SK-N-SH treated with all-trans-retinoic acid at 6 μM for 48 hours (cell line): ENCODE data around the gene TMEM235.

ENCODE experiments used
- ATAC-seq: fragments of 200-7000 bp; cut with Tn5 transposase; 3 replicates; pipeline ENCODE4 v1.9.1; 2020; ENCODE audit warnings: mild to moderate bottlenecking, moderate library complexity
- ARNTL ChIP-seq: fragments of 450-650 bp; formaldehyde crosslinking; IDR thresholded peaks from 2 replicates; pipeline ENCODE4 v1.5.0; 2020; ENCODE audit warnings: low read depth, mild to moderate bottlenecking, moderate library complexity, borderline replicate concordance
- CSDC2 ChIP-seq: fragments of 250-450 bp; sonication (Bioruptor Pico); IDR thresholded peaks from 2 replicates; pipeline ENCODE4 v1.5.0; 2020; ENCODE audit warnings: mild to moderate bottlenecking, moderate library complexity
- ESRRG ChIP-seq: fragments of 250-450 bp; sonication (Bioruptor Pico); IDR thresholded peaks from 2 replicates; pipeline ENCODE4 v1.6.1; 2021; ENCODE audit warnings: mild to moderate bottlenecking
- GLIS3 ChIP-seq: fragments of 250-450 bp; sonication (Bioruptor Pico); IDR thresholded peaks from 2 replicates; pipeline ENCODE4 v1.5.0; 2020; ENCODE audit warnings: mild to moderate bottlenecking, moderate library complexity
- ISL1 ChIP-seq: fragments of 250-450 bp; sonication (Bioruptor Pico); IDR thresholded peaks from 2 replicates; pipeline ENCODE4 v2.1.2; 2022; ENCODE audit warnings: mild to moderate bottlenecking, moderate library complexity
- PPARA ChIP-seq: fragments of 250-450 bp; sonication (Bioruptor Pico); IDR thresholded peaks from 2 replicates; pipeline ENCODE4 v1.5.0; 2020; ENCODE audit warnings: mild to moderate bottlenecking, borderline replicate concordance
- TCF4 ChIP-seq: fragments of 250-450 bp; sonication (Bioruptor Pico); IDR thresholded peaks from 2 replicates; pipeline ENCODE4 v1.8.0; 2021; ENCODE audit warnings: mild to moderate bottlenecking, moderate library complexity, borderline replicate concordance
- ZC3H10 ChIP-seq: fragments of 250-450 bp; sonication (Bioruptor Pico); IDR thresholded peaks from 2 replicates; pipeline ENCODE4 v1.5.1; 2021; ENCODE audit warnings: mild to moderate bottlenecking, moderate library complexity
- ZFP3 ChIP-seq: fragments of 250-450 bp; sonication (Bioruptor Pico); IDR thresholded peaks from 2 replicates; pipeline ENCODE4 v1.5.0; 2020; ENCODE audit warnings: mild to moderate bottlenecking, moderate library complexity
- ZFP30 ChIP-seq: fragments of 450-650 bp; formaldehyde crosslinking; IDR thresholded peaks from 2 replicates; pipeline ENCODE4 v1.5.0; 2022; ENCODE audit warnings: mild to moderate bottlenecking, moderate library complexity
- ZNF70 ChIP-seq: fragments of 450-650 bp; formaldehyde crosslinking; IDR thresholded peaks from 2 replicates; pipeline ENCODE4 v1.5.0; 2020; ENCODE audit warnings: mild to moderate bottlenecking, moderate library complexity
- ZNF8 ChIP-seq: fragments of 450-650 bp; formaldehyde crosslinking; IDR thresholded peaks from 2 replicates; pipeline ENCODE4 v1.5.0; 2020; ENCODE audit warnings: mild to moderate bottlenecking, moderate library complexity
- TF ChIP-seq, protein P1 (sequence below): fragments of 250-450 bp; sonication (Bioruptor Pico); IDR thresholded peaks from 2 replicates; pipeline ENCODE4 v1.5.0; 2020; ENCODE audit warnings: mild to moderate bottlenecking, moderate library complexity
- TF ChIP-seq, protein P2 (sequence below): fragments of 250-450 bp; sonication (Bioruptor Pico); IDR thresholded peaks from 2 replicates; pipeline ENCODE4 v1.8.0; 2021; ENCODE audit warnings: low read depth, mild to moderate bottlenecking, moderate library complexity, borderline replicate concordance
- TF ChIP-seq, protein P3 (sequence below): fragments of 250-450 bp; sonication (Bioruptor Pico); IDR thresholded peaks from 2 replicates; pipeline ENCODE4 v1.5.1; 2021; ENCODE audit warnings: mild to moderate bottlenecking, moderate library complexity

The TMEM235 gene

DNA sequence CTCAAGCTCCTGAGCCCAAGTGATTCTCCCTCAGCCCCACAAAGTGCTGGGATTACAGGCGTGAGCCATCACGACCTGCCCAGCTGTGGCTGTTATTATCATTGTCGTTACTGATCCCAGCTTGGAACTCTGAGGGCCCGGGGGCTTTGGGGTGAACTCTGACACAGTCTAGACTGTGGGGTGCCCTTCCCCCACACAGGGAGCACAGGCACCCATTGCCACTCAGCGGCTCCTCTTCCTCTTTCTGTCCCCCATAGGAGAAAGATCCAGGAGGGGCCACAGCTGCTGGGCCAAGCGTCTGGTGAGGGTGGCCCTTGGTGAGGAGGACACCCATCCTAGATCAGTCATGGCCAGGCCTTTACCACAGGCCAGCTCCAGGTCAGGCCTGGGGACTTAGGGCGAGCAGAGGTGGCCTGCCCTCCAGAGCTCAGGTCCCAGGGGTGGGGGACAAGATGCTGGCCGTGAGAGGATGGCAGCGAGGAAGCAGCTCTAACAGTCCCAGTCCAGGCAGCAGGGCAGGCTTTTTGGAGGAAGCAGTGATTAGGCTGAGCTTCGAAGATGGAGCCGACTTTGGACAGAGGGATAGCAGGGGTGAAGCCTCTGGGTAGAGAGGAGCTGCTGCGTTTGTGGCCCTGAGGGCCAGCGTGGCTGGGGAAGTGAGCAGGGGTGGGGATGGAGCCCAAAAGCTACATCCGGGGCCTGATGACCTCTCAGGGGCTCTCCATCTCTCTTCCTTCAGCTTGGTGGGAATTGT lies 24.7 kb downstream of the TMEM235 start:
- ATAC-seq, result no peak
- TF ChIP-seq, protein P1, sequence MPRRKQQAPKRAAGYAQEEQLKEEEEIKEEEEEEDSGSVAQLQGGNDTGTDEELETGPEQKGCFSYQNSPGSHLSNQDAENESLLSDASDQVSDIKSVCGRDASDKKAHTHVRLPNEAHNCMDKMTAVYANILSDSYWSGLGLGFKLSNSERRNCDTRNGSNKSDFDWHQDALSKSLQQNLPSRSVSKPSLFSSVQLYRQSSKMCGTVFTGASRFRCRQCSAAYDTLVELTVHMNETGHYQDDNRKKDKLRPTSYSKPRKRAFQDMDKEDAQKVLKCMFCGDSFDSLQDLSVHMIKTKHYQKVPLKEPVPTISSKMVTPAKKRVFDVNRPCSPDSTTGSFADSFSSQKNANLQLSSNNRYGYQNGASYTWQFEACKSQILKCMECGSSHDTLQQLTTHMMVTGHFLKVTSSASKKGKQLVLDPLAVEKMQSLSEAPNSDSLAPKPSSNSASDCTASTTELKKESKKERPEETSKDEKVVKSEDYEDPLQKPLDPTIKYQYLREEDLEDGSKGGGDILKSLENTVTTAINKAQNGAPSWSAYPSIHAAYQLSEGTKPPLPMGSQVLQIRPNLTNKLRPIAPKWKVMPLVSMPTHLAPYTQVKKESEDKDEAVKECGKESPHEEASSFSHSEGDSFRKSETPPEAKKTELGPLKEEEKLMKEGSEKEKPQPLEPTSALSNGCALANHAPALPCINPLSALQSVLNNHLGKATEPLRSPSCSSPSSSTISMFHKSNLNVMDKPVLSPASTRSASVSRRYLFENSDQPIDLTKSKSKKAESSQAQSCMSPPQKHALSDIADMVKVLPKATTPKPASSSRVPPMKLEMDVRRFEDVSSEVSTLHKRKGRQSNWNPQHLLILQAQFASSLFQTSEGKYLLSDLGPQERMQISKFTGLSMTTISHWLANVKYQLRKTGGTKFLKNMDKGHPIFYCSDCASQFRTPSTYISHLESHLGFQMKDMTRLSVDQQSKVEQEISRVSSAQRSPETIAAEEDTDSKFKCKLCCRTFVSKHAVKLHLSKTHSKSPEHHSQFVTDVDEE (CRISPR knock-in tag), result no peak
- TF ChIP-seq, protein P2, sequence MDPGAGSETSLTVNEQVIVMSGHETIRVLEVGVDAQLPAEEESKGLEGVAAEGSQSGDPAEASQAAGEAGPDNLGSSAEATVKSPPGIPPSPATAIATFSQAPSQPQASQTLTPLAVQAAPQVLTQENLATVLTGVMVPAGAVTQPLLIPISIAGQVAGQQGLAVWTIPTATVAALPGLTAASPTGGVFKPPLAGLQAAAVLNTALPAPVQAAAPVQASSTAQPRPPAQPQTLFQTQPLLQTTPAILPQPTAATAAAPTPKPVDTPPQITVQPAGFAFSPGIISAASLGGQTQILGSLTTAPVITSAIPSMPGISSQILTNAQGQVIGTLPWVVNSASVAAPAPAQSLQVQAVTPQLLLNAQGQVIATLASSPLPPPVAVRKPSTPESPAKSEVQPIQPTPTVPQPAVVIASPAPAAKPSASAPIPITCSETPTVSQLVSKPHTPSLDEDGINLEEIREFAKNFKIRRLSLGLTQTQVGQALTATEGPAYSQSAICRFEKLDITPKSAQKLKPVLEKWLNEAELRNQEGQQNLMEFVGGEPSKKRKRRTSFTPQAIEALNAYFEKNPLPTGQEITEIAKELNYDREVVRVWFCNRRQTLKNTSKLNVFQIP (CRISPR knock-in tag), result no peak
- TF ChIP-seq ZFP3 (CRISPR knock-in tag), result no peak
- TF ChIP-seq ZFP30, result no peak
- TF ChIP-seq ESRRG (CRISPR knock-in tag), result no peak

DNA sequence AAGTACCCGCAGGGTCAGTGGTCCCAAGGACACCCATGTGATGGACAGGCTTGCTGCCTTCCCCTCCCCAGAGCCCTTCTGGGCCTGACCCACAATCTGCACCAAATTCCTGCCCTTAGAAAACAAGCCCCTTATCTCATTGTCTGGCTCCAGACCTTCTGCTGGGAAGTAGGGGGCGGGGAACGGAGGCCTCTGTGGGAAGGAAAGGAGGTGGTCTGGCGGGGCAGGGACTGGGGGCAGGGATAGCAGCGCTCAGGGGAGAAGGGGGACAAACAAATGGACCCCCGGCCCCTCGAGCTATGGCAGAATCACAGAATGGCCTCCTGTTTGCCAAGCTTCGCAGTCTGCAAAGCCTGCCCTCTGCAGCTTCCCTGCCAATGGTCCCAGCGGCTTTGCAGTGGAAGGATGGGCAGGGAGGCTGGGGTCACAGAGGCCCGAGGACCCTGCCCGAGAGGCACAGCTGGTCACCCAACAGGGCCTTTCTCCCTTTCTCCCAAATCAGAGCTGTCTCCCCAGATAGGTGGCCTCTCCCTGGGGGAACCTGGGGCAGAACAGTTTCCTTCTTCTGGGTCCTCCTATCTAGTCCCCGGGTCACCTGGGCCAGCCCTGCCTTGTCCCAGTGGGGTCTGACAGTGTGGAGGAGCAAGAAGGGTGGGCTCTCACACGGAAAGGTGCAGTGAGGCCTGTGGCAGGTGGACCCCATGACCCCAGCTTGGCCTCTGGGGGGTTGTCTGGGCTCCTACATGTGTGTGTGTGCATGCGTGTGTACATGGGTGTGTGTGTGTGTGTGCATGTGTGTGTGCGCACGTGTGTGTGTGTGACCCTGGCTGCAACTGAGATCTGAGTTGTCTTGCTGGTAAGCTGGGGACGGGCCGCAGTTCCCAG lies 25.5 kb downstream of the TMEM235 start:
- TF ChIP-seq ZC3H10 (CRISPR knock-in tag) (no peak), ZFP3 (CRISPR knock-in tag) (peak; percentile 62), ZFP30 (no peak), ZNF70 (CRISPR knock-in tag) (peak; percentile 43; the same call in 1 of the 2 replicates), ARNTL (CRISPR knock-in tag) (no peak), CSDC2 (CRISPR knock-in tag) (no peak), TCF4 (CRISPR knock-in tag) (peak; percentile 61; the same call in 1 of the 2 replicates)
- TF ChIP-seq, protein P1 (CRISPR knock-in tag), result peak; percentile 84; the same call in 1 of the 2 replicates
- TF ChIP-seq, all 23 proteins: peak for 4
- ATAC-seq, result no peak

DNA sequence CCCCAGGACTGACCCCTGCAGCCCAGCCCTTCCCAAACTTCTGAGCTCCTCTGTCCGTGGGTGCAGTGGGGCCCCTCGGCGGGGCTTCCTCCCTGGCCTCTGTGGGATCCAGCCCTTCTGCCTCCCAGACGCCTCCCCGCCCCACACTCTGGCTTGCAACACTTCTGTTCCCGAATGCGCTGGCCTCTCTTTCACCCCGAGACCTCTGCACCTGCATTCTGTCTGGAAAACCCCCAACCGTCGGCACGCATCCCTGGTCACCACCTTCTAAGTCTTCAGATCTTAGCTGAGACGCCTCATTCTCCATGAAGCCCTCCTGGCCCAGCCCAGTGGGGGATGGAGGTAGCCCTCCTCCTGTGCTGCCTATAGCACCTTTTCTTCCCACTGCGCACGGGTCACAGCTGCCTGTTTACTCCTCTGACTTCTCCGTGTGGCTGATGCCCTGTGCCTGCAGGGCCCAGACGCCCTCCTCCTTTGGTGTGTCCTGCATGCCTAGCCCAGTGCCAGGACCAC lies 26.4 kb downstream of the TMEM235 start:
- ATAC-seq, result 0 out of 3 replicates have a peak, but pooled peaks have one; percentile 1
- TF ChIP-seq ESRRG (CRISPR knock-in tag) (no peak), ARNTL (CRISPR knock-in tag) (no peak), ISL1 (CRISPR knock-in tag) (no peak), ZNF8 (CRISPR knock-in tag) (no peak), GLIS3 (CRISPR knock-in tag) (no peak), PPARA (CRISPR knock-in tag) (no peak), TCF4 (CRISPR knock-in tag) (no peak)
- TF ChIP-seq, protein P3, sequence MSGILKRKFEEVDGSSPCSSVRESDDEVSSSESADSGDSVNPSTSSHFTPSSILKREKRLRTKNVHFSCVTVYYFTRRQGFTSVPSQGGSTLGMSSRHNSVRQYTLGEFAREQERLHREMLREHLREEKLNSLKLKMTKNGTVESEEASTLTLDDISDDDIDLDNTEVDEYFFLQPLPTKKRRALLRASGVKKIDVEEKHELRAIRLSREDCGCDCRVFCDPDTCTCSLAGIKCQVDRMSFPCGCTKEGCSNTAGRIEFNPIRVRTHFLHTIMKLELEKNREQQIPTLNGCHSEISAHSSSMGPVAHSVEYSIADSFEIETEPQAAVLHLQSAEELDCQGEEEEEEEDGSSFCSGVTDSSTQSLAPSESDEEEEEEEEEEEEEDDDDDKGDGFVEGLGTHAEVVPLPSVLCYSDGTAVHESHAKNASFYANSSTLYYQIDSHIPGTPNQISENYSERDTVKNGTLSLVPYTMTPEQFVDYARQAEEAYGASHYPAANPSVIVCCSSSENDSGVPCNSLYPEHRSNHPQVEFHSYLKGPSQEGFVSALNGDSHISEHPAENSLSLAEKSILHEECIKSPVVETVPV (CRISPR knock-in tag), result no peak
